ENCODE data around the gene POC1B. TPM values are rescaled to one million over a fixed set of nuclear protein-coding genes. Genes with fewer than 3 reads are reported as not detected.

The POC1B gene
- polyA plus RNA-seq, 4 donors: 14.1 to 20.7 (median 16.3) TPM

GRCh38 chr12:89370421-89370831 is 155.4 kb downstream of the POC1B start:
- H3K4me1 ChIP-seq (ENCODE audit: control insufficient read depth in 3 of 3, insufficient read depth in 2 of 3, low read depth in 1 of 3, low read length in 2 of 3): peaks cover 5 to 62% (median 5%) of the 10 kb centered on the region in 3 donors
- H3K27ac ChIP-seq (ENCODE audit: low read depth in 1 of 3, low read length in 2 of 3): peak overlapping the region in 1 of 3 donors; percentile 76
- H3K36me3 ChIP-seq (ENCODE audit: control insufficient read depth in 3 of 3, insufficient read depth in 2 of 3, low read depth in 1 of 3, low read length in 3 of 3): peaks cover 0 to 6% (median 0%) of the 10 kb centered on the region in 3 donors
- no peaks in the 10 kb centered on the region for H3K27me3 ChIP-seq (ENCODE audit: control insufficient read depth in 3 of 3, insufficient read depth in 3 of 3, low read length in 3 of 3)
- no peaks in the 10 kb centered on the region for H3K9me3 ChIP-seq (ENCODE audit: control insufficient read depth in 2 of 2, insufficient read depth in 1 of 2, low read depth in 1 of 2, low read length in 1 of 2)
- no peak for FAIRE-seq
- peak in 1 of 2 donors; percentile 56 for DNase-seq
- no peak overlapping the region for H3K4me3 ChIP-seq (ENCODE audit: low read depth in 1 of 3, low read length in 3 of 3)
- WGBS, 3 donors: 23 to 46% (median 29%) methylated on average over 3 of the region's 3 CpGs

Other genes starting within 250 kb of the POC1B start
- 10 to 100 TPM; 10.3 to 81.0 (median 24.1) TPM for gene DUSP6, start 173.5 kb downstream of the POC1B start, polyA plus RNA-seq
- gene GALNT4, start 1.3 kb downstream of the POC1B start, polyA plus RNA-seq: 10 to 100 TPM in 2 of 4 donors, 1 to 10 TPM in 2; 3.2 to 46.6 (median 10.9) TPM
- 10 to 100 TPM; 13.2 to 76.2 (median 17.9) TPM for gene ATP2B1, start 182.8 kb upstream of the POC1B start, polyA plus RNA-seq

Measured in small intestine (tissue), 7 donors.